Naive thymus-derived CD4-positive, alpha-beta T cell (primary cell): Measurements from ENCODE around the gene KCNK15. TPM values are rescaled to one million over a fixed set of nuclear protein-coding genes. Genes with fewer than 3 reads are reported as not detected.

Source experiments
- ATAC-seq: fragments of 150-1000 bp; cut with Tn5 transposase; 2 replicates; pipeline ENCODE4 v1.10.0; 2021; ENCODE audit warnings: mild to moderate bottlenecking, moderate library complexity
- CTCF ChIA-PET: fragments of 350-600 bp; sonication (Branson Sonifier 250); formaldehyde crosslinking; loops from one replicate; lab custom pipeline; 2021; ENCODE audit warnings: antibody characterized with exemption; lab: Charles Lee
- POLR2A ChIA-PET: fragments of 350-600 bp; sonication (Branson Sonifier 250); formaldehyde crosslinking; loops from one replicate; lab custom pipeline; 2021; ENCODE audit warnings: antibody characterized with exemption, inconsistent platforms; lab: Charles Lee
- DNase-seq, 9 donors: peaks; one replicate each; pipeline versions ENCODE4 v3.0.0 to v3.0.0-alpha.2; 2020 to 2022; ENCODE audit warnings: mixed read lengths in 1 of 9
- H3K27ac ChIP-seq: one replicate; pipeline ENCODE4 v1.7.0; 2013; ENCODE audit warnings: mild to moderate bottlenecking, low read depth, low read length, moderate library complexity
- H3K27me3 ChIP-seq, 2 donors: one replicate each; pipeline ENCODE4 v1.7.0; 2013; ENCODE audit warnings: low read length in 2 of 2, mild to moderate bottlenecking in 2 of 2, moderate library complexity in 2 of 2; ENCODE audit not compliant: control insufficient read depth in 2 of 2, insufficient read depth in 2 of 2
- H3K36me3 ChIP-seq, 3 experiments: 1 replicate in 2 of 3; 2 replicates in 1 of 3; pipeline ENCODE4 v1.7.0; 2013; ENCODE audit warnings: low read length in 3 of 3, mild to moderate bottlenecking in 3 of 3, moderate library complexity in 1 of 3; ENCODE audit not compliant: insufficient read depth in 3 of 3, control insufficient read depth in 2 of 3
- H3K4me1 ChIP-seq, 2 donors: one replicate each; pipeline ENCODE4 v1.7.0; 2013; ENCODE audit warnings: low read length in 2 of 2, mild to moderate bottlenecking in 2 of 2, moderate library complexity in 1 of 2; ENCODE audit not compliant: control insufficient read depth in 2 of 2, insufficient read depth in 2 of 2
- H3K4me3 ChIP-seq: 2 replicates; pipeline ENCODE4 v1.7.0; 2013; ENCODE audit warnings: mild to moderate bottlenecking, low read length
- H3K9me3 ChIP-seq, 3 experiments: 1 replicate in 2 of 3; 2 replicates in 1 of 3; pipeline ENCODE4 v1.7.0; 2013; ENCODE audit warnings: low read length in 3 of 3; ENCODE audit not compliant: control insufficient read depth in 2 of 3
- H3K27ac Mint-ChIP-seq, 9 donors: one replicate each; pipeline ENCODE4 v1.8.0; 2020 to 2022; ENCODE audit warnings: mixed read lengths in 9 of 9, mild to moderate bottlenecking in 8 of 9, moderate library complexity in 5 of 9, inconsistent platforms in 2 of 9
- H3K27me3 Mint-ChIP-seq, 5 donors: one replicate each; pipeline ENCODE4 v1.8.0; 2021 to 2022; ENCODE audit warnings: mixed read lengths in 5 of 5, mild to moderate bottlenecking in 1 of 5
- H3K36me3 Mint-ChIP-seq, 5 donors: one replicate each; pipeline ENCODE4 v1.8.0; 2020 to 2022; ENCODE audit warnings: mixed read lengths in 5 of 5, mild to moderate bottlenecking in 3 of 5, inconsistent platforms in 1 of 5
- H3K4me1 Mint-ChIP-seq, 7 donors: one replicate each; pipeline ENCODE4 v1.8.0; 2020 to 2022; ENCODE audit warnings: mixed read lengths in 7 of 7, mild to moderate bottlenecking in 3 of 7, inconsistent platforms in 1 of 7
- H3K4me3 Mint-ChIP-seq, 10 donors: one replicate each; pipeline ENCODE4 v1.8.0; 2020 to 2022; ENCODE audit warnings: mild to moderate bottlenecking in 10 of 10, mixed read lengths in 10 of 10, moderate library complexity in 6 of 10, inconsistent platforms in 2 of 10
- H3K9me3 Mint-ChIP-seq, 11 donors: one replicate each; pipeline ENCODE4 v1.8.0; 2020 to 2022; ENCODE audit warnings: mixed read lengths in 11 of 11, mild to moderate bottlenecking in 4 of 11, inconsistent platforms in 1 of 11, moderate library complexity in 1 of 11
- intact Hi-C, 2 donors: fragments of 100-400 bp; cut with micrococcal nuclease; formaldehyde crosslinking; loops; one replicate each; pipeline ENCODE4 v1.15.1; 2023
- polyA plus RNA-seq, 2 donors: library from polyadenylated mRNA; unstranded; fragments of 300-500 nt; fragmentation: Illumina TruSeq; gene quantifications; one replicate each; pipeline ENCODE4 v1.2.3, GENCODE V29; 2021
- total RNA-seq, 6 experiments: library from RNA in 5 of 6; stranded (reverse) in 5 of 6; gene quantifications; 1 replicate in 5 of 6; 2 replicates in 1 of 6; pipeline ENCODE4 v1.2.3 and lab custom pipeline; 2021 to 2026

KCNK15 gene
- total and polyA plus RNA-seq, 7 experiments from 2014 or later, result 0.19 TPM; not detected in 6

GRCh38 chr20:44743916-44744655 is 1.6 kb upstream of the KCNK15 start:
- peaks cover 7 to 38% (median 24%) of the 10 kb centered on the region in 5 donors for H3K27me3 Mint-ChIP-seq
- no peaks in the 10 kb centered on the region for H3K36me3 Mint-ChIP-seq
- H3K27ac Mint-ChIP-seq, result peak overlapping the region in 1 of 9 donors; percentile 32

GRCh38 chr20:44745122-44745597 is 505 bp upstream of the KCNK15 start:
- peaks cover 0 to 4% of the 10 kb centered on the region in 2 donors for H3K27me3 ChIP-seq
- ATAC-seq, result no peak
- H3K27ac ChIP-seq, result no peak overlapping the region
- no peak overlapping the region for H3K4me3 ChIP-seq
- peaks cover 0 to 6% of the 10 kb centered on the region in 2 donors for H3K4me1 ChIP-seq
- no peaks in the 10 kb centered on the region for H3K36me3 Mint-ChIP-seq
- ChIA-PET CTCF (no interaction called here), POLR2A (no interaction called here)
- H3K9me3 Mint-ChIP-seq, result peaks cover 0 to 3% (median 0%) of the 10 kb centered on the region in 11 donors
- intact Hi-C loops, result loop anchor here in 1 of 2 donors (5.0 kb wide), 2 partner anchors 58 to 547 kb away; no protein-coding TSS in a partner anchor
- no peak for DNase-seq
- peaks cover 9 to 18% (median 16%) of the 10 kb centered on the region in 7 donors for H3K4me1 Mint-ChIP-seq
- peaks cover 10 to 43% (median 31%) of the 10 kb centered on the region in 5 donors for H3K27me3 Mint-ChIP-seq
- no peaks in the 10 kb centered on the region for H3K9me3 ChIP-seq
- peak overlapping the region in 3 of 9 donors; percentile 34 to 64 (median 47) for H3K27ac Mint-ChIP-seq
- H3K4me3 Mint-ChIP-seq, result peak overlapping the region; percentile 8 to 88 (median 74)
- no peaks in the 10 kb centered on the region for H3K36me3 ChIP-seq

More at GRCh38 chr20:44743916-44744655, 1.6 kb upstream of the KCNK15 start:
- Histone ChIP-seq H3K27me3 (peaks cover 0 to 4% of the 10 kb centered on the region in 2 donors), H3K4me3 (no peak overlapping the region), H3K9me3 (no peaks in the 10 kb centered on the region), H3K36me3 (no peaks in the 10 kb centered on the region), H3K27ac (no peak overlapping the region), H3K4me1 (peaks cover 0 to 6% of the 10 kb centered on the region in 2 donors)
- Mint-ChIP-seq H3K4me3 (peak overlapping the region in 1 of 10 donors; percentile 79), H3K4me1 (peaks cover 9 to 20% (median 16%) of the 10 kb centered on the region in 7 donors), H3K9me3 (peaks cover 0 to 3% (median 0%) of the 10 kb centered on the region in 11 donors)
- ChIA-PET POLR2A (no interaction called here), CTCF (no interaction called here)
- no peak for ATAC-seq
- DNase-seq, result no peak
- intact Hi-C loops, result no loop called here

- intact Hi-C loops, result loop anchor here (1.0 to 5.0 kb wide), 4 partner anchors 59 to 546 kb away; no protein-coding TSS in a partner anchor
- no peaks in the 10 kb centered on the region for H3K36me3 Mint-ChIP-seq
- H3K9me3 Mint-ChIP-seq, result peaks cover 0 to 3% (median 0%) of the 10 kb centered on the region in 11 donors
- Histone ChIP-seq H3K27ac (no peak overlapping the region), H3K9me3 (no peaks in the 10 kb centered on the region), H3K4me3 (peak overlapping the region; percentile 50), H3K27me3 (peaks cover 0 to 4% of the 10 kb centered on the region in 2 donors), H3K36me3 (no peaks in the 10 kb centered on the region), H3K4me1 (peaks cover 0 to 6% of the 10 kb centered on the region in 2 donors)
- peak overlapping the region; percentile 54 to 84 (median 76) for H3K4me3 Mint-ChIP-seq
- peaks cover 10 to 41% (median 31%) of the 10 kb centered on the region in 5 donors for H3K27me3 Mint-ChIP-seq
- no peak for DNase-seq
- H3K4me1 Mint-ChIP-seq, result peaks cover 9 to 18% (median 16%) of the 10 kb centered on the region in 7 donors
- ATAC-seq, result no peak
- POLR2A ChIA-PET, result interaction anchor here (1.1 kb wide), 1 partner anchor 9 kb away, joined by 3 read pairs; no protein-coding TSS in a partner anchor
- CTCF ChIA-PET, result interaction anchor here (0.6 to 2.7 kb wide), 3 partner anchors 12 to 349 kb away, joined by 3 to 10 read pairs (median 3); no protein-coding TSS in a partner anchor
- H3K27ac Mint-ChIP-seq, result peak overlapping the region in 1 of 9 donors; percentile 51
Observed at GRCh38 chr20:44746367-44747165, 901 bp downstream of the KCNK15 start.

GRCh38 chr20:44747166-44748004 is 1.7 kb downstream of the KCNK15 start:
- Mint-ChIP-seq H3K4me3 (peak overlapping the region; percentile 28 to 83 (median 69)), H3K4me1 (peaks cover 9 to 18% (median 16%) of the 10 kb centered on the region in 7 donors), H3K27me3 (peaks cover 10 to 41% (median 31%) of the 10 kb centered on the region in 5 donors), H3K36me3 (no peaks in the 10 kb centered on the region), H3K27ac (peak overlapping the region in 3 of 9 donors; percentile 9 to 80 (median 29)), H3K9me3 (peaks cover 0 to 3% (median 0%) of the 10 kb centered on the region in 11 donors)
- DNase-seq (peak in 8 of 9 donors; percentile 28 to 53 (median 42)), ATAC-seq (peak; percentile 59)
- intact Hi-C loops, result loop anchor here (1.0 to 5.0 kb wide), 4 partner anchors 60 to 545 kb away; no protein-coding TSS in a partner anchor
- CTCF ChIA-PET, result interaction anchor here (0.6 to 2.7 kb wide), 6 partner anchors 11 to 349 kb away, joined by 3 to 10 read pairs (median 3); no protein-coding TSS in a partner anchor
- no peaks in the 10 kb centered on the region for H3K9me3 ChIP-seq
- POLR2A ChIA-PET, result interaction anchor here (0.6 to 1.1 kb wide), 2 partner anchors 9 to 533 kb away, joined by 3 read pairs; no protein-coding TSS in a partner anchor
- no peak overlapping the region for H3K27ac ChIP-seq
- peaks cover 0 to 6% of the 10 kb centered on the region in 2 donors for H3K4me1 ChIP-seq
- H3K27me3 ChIP-seq, result peaks cover 0 to 4% of the 10 kb centered on the region in 2 donors
- no peaks in the 10 kb centered on the region for H3K36me3 ChIP-seq
- no peak overlapping the region for H3K4me3 ChIP-seq

GRCh38 chr20:44748005-44748370 is 2.3 kb downstream of the KCNK15 start:
- POLR2A ChIA-PET, result interaction anchor here (0.6 kb wide), 1 partner anchor 534 kb away, joined by 3 read pairs; no protein-coding TSS in a partner anchor
- H3K27me3 ChIP-seq, result peaks cover 0 to 4% of the 10 kb centered on the region in 2 donors
- Mint-ChIP-seq H3K4me1 (peaks cover 9 to 18% (median 16%) of the 10 kb centered on the region in 7 donors), H3K27ac (no peak overlapping the region), H3K9me3 (peaks cover 0 to 3% (median 0%) of the 10 kb centered on the region in 11 donors), H3K4me3 (peak overlapping the region in 1 of 10 donors; percentile 79), H3K27me3 (peaks cover 10 to 41% (median 31%) of the 10 kb centered on the region in 5 donors), H3K36me3 (no peaks in the 10 kb centered on the region)
- H3K27ac ChIP-seq, result no peak overlapping the region
- peaks cover 0 to 6% of the 10 kb centered on the region in 2 donors for H3K4me1 ChIP-seq
- CTCF ChIA-PET, result interaction anchor here (0.6 to 2.7 kb wide), 5 partner anchors 11 to 348 kb away, joined by 3 to 10 read pairs (median 3); no protein-coding TSS in a partner anchor
- intact Hi-C loops, result loop anchor here in 1 of 2 donors (5.0 kb wide), 2 partner anchors 61 to 544 kb away; no protein-coding TSS in a partner anchor
- H3K36me3 ChIP-seq, result no peaks in the 10 kb centered on the region
- H3K4me3 ChIP-seq, result no peak overlapping the region
- no peak for DNase-seq
- ATAC-seq, result no peak
- no peaks in the 10 kb centered on the region for H3K9me3 ChIP-seq
